Measurements from ENCODE around the gene RPL37. TPM values are rescaled to one million over a fixed set of nuclear protein-coding genes. Genes with fewer than 3 reads are reported as not detected.
"Not testable (repeated sequence)": the region's sequence is repeated elsewhere in the genome, so short reads cannot be mapped to it uniquely, and the experiment has no call there.

Gene RPL37
- total RNA-seq (1,000 to 10,000 TPM in 1 of 5 donors, 100 to 1,000 TPM in 3, 10 to 100 TPM in 1; 87.9 to 1,694 (median 446) TPM), polyA plus RNA-seq (1,000 to 10,000 TPM; 1,957 to 2,879 (median 2,142) TPM)
- long read RNA-seq, donor 1, full-length matches to known transcripts: 150 of 369 reads
- long read RNA-seq, donor 1, partial matches to known transcripts: 211 of 369 reads
- long read RNA-seq, donor 1, other reads (novel, unspliced or antisense): 8 of 369 reads
- long read RNA-seq, donor 2, full-length matches to known transcripts: 147 of 392 reads
- long read RNA-seq, donor 2, partial matches to known transcripts: 245 of 392 reads
- long read RNA-seq, donor 2, other reads (novel, unspliced or antisense): 0 of 392 reads
- long read RNA-seq, donor 3, full-length matches to known transcripts: 521 of 708 reads
- long read RNA-seq, donor 3, partial matches to known transcripts: 169 of 708 reads
- long read RNA-seq, donor 3, other reads (novel, unspliced or antisense): 18 of 708 reads
- long read RNA-seq, donor 4, full-length matches to known transcripts: 53 of 88 reads
- long read RNA-seq, donor 4, partial matches to known transcripts: 35 of 88 reads
- long read RNA-seq, donor 4, other reads (novel, unspliced or antisense): 0 of 88 reads
- long read RNA-seq, donor 5, full-length matches to known transcripts: 591 of 818 reads
- long read RNA-seq, donor 5, partial matches to known transcripts: 209 of 818 reads
- long read RNA-seq, donor 5, other reads (novel, unspliced or antisense): 18 of 818 reads
- long read RNA-seq, donor 6, full-length matches to known transcripts: 668 of 1,280 reads
- long read RNA-seq, donor 6, partial matches to known transcripts: 578 of 1,280 reads
- long read RNA-seq, donor 6, other reads (novel, unspliced or antisense): 34 of 1,280 reads
- long read RNA-seq, donor 7, full-length matches to known transcripts: 691 of 1,065 reads
- long read RNA-seq, donor 7, partial matches to known transcripts: 350 of 1,065 reads
- long read RNA-seq, donor 7, other reads (novel, unspliced or antisense): 24 of 1,065 reads
- long read RNA-seq, donor 8, full-length matches to known transcripts: 825 of 1,178 reads
- long read RNA-seq, donor 8, partial matches to known transcripts: 345 of 1,178 reads
- long read RNA-seq, donor 8, other reads (novel, unspliced or antisense): 8 of 1,178 reads
- long read RNA-seq, donor 9, full-length matches to known transcripts: 652 of 1,233 reads
- long read RNA-seq, donor 9, partial matches to known transcripts: 574 of 1,233 reads
- long read RNA-seq, donor 9, other reads (novel, unspliced or antisense): 7 of 1,233 reads
- long read RNA-seq, donor 10, full-length matches to known transcripts: 304 of 400 reads
- long read RNA-seq, donor 10, partial matches to known transcripts: 87 of 400 reads
- long read RNA-seq, donor 10, other reads (novel, unspliced or antisense): 9 of 400 reads

GRCh38 chr5:40834849-40835787 lies at the start of gene RPL37:
Gene RPL37 (minus strand): TSS chr5:40835222. CDS start chr5:40835185, 37 bp downstream.
- peaks cover 12 to 42% (median 32%) of the 10 kb centered on the region in 4 donors for H3K4me1 ChIP-seq
- 1 to 5% (median 2%) methylated on average over 39 to 61 of the region's 61 CpGs for WGBS, 5 donors
- TF ChIP-seq, protein P1, sequence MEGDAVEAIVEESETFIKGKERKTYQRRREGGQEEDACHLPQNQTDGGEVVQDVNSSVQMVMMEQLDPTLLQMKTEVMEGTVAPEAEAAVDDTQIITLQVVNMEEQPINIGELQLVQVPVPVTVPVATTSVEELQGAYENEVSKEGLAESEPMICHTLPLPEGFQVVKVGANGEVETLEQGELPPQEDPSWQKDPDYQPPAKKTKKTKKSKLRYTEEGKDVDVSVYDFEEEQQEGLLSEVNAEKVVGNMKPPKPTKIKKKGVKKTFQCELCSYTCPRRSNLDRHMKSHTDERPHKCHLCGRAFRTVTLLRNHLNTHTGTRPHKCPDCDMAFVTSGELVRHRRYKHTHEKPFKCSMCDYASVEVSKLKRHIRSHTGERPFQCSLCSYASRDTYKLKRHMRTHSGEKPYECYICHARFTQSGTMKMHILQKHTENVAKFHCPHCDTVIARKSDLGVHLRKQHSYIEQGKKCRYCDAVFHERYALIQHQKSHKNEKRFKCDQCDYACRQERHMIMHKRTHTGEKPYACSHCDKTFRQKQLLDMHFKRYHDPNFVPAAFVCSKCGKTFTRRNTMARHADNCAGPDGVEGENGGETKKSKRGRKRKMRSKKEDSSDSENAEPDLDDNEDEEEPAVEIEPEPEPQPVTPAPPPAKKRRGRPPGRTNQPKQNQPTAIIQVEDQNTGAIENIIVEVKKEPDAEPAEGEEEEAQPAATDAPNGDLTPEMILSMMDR (IDR thresholded peaks at IDR 0.05): no peak
- TF ChIP-seq POLR2A (IDR thresholded peaks at IDR 0.05) (peak in 2 of 4 donors; percentile 51 to 60), POLR2AphosphoS5 (IDR thresholded peaks at IDR 0.05) (peak; percentile 91 to 99 (median 93)), EP300 (IDR thresholded peaks at IDR 0.05) (peak; percentile 19)
- no peaks in the 10 kb centered on the region for H3K9me3 ChIP-seq
- peak; percentile 97 to 99 for DNase-seq
- peak within 1 kb of the TSS; percentile 90 to 99 (median 97) for H3K27ac ChIP-seq
- intact Hi-C loops (cut with DNase I; ENCODE audit: low total_unique reads): loop anchor here (10.0 kb wide), 1 partner anchor 80 kb away; the partner anchor contains the start of gene TTC33
- H3K36me3 ChIP-seq: peaks cover 33 to 41% (median 40%) of the 10 kb centered on the region in 4 donors
- H3K4me3 ChIP-seq: peak within 1 kb of the TSS; percentile 62 to 88 (median 75)
- no peaks in the 10 kb centered on the region for H3K27me3 ChIP-seq

DNA sequence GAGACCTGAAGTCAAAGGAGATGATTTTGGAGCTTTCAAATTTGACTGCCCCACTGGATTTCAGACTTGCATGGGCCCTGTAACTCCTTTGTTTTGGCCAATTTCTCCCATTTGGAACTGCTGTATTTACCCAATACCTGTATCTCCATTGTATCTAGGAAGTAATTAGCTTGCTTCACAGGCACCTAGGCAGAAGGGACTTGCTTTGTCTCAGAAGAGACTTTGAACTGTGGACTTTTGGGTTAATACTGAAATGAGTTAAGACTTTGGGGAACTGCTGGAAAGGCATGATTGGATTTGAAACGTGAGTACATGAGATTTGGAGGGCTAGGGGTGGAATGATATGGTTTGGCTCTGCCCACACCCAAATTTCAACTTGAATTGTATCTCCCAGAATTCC lies 48.0 kb upstream of the RPL37 start:
- H3K27ac ChIP-seq; H3K36me3 ChIP-seq; H3K9me3 ChIP-seq; H3K4me3 ChIP-seq; H3K27me3 ChIP-seq; intact Hi-C loops (cut with DNase I; ENCODE audit: low total_unique reads); H3K4me1 ChIP-seq; DNase-seq: not testable (repeated sequence)
- WGBS, 5 donors: 15 to 38% (median 36%) methylated on average over 1 of the region's 1 CpG

- 87 to 96% (median 95%) methylated on average over 4 of the region's 4 CpGs for WGBS, 5 donors
- Histone ChIP-seq H3K36me3 (no peaks in the 10 kb centered on the region), H3K4me1 (peaks cover 0 to 7% (median 3%) of the 10 kb centered on the region in 4 donors), H3K27me3 (no peaks in the 10 kb centered on the region), H3K9me3 (peaks cover 0 to 8% (median 2%) of the 10 kb centered on the region in 4 donors), H3K4me3 (no peak overlapping the region), H3K27ac (no peak overlapping the region)
- TF ChIP-seq POLR2AphosphoS5 (IDR thresholded peaks at IDR 0.05) (no peak), EP300 (IDR thresholded peaks at IDR 0.05) (no peak), POLR2A (IDR thresholded peaks at IDR 0.05) (no peak)
- TF ChIP-seq, protein P1 (IDR thresholded peaks at IDR 0.05): no peak
- no peak for DNase-seq
- intact Hi-C loops (cut with DNase I; ENCODE audit: low total_unique reads): no loop called here
These were observed 47.3 kb upstream of the RPL37 start for GRCh38 chr5:40882291-40882690.
